Measurements from ENCODE around the gene PTPRM. TPM values are rescaled to one million over a fixed set of nuclear protein-coding genes. Genes with fewer than 3 reads are reported as not detected.
A peak's percentile ranks its signal among the peaks of the same experiment; 100 is the strongest.

PTPRM gene
- total RNA-seq, 1 experiment from 2014 or later = 32.0 TPM

DNA sequence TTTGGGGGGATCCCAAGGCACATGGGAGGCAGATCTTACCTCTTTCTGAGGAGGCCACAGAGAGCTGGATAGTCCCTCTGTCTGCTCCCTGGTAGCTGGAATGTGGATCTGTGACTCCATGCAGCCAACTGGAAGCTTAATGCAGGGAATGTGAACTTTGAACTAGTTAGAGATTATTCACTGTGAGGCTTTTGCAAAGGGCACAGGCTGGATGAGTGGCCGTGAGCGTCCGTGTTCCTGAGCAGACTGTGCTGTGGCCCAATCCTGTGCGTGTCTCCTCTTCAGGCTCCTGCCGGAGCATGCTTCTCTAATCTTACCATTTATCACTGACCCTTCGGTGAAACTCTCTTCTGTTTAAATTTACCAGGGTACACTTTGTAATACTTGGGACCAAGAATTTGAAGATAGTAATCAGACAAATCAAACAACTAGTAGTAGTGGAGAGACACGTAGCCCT is 187.6 kb downstream of the PTPRM start:
- DNase-seq (ENCODE audit: low read depth) = no peak

- no peak for DNase-seq (ENCODE audit: low read depth)
Observed at GRCh38 chr18:7755753-7756475, 188.8 kb downstream of the PTPRM start.

DNA sequence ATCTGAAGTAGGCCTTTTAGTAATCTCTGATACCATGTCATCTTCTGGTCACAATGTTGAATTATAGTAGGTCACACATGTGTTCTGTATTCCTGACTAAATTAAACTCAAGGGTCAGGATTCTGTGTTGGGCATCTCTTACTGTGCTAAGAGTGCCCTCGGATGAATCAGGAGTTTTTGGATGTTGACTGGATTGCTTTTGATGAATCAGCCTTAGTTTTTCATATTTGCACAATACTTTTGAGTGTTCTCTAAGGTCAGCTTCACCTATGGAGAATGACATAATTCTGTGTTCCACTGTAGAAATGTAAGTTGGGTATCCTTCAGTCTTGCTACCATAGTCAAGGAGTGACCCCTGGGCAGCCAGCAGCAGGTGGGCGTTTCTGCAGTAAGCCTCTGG is 190.1 kb downstream of the PTPRM start:
- DNase-seq (ENCODE audit: low read depth) = no peak

- no peak for DNase-seq (ENCODE audit: low read depth)
Observed at GRCh38 chr18:7758764-7759163, 191.6 kb downstream of the PTPRM start.

- DNase-seq (ENCODE audit: low read depth) = no peak
Observed at GRCh38 chr18:7760967-7761948, 194.1 kb downstream of the PTPRM start.

DNA sequence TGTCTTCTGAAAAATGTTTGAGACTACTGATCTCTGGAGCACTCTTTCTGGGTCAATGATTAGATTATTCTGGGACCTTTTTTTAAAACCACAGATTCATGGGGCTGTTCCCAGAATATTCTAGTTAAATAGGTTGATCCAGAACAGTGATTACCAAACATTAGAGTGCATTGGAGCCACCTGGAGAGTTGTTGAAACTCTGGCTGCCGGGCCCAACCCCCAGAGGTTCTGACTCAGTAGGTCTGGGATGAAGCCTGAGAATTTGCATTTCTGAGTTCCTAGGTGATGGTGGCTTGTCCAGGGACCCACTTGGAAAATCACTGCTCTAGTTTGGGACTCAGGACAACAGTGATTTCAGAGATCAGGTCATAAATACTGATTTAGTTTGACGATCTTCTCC is 197.3 kb downstream of the PTPRM start:
- DNase-seq (ENCODE audit: low read depth) = no peak

DNA sequence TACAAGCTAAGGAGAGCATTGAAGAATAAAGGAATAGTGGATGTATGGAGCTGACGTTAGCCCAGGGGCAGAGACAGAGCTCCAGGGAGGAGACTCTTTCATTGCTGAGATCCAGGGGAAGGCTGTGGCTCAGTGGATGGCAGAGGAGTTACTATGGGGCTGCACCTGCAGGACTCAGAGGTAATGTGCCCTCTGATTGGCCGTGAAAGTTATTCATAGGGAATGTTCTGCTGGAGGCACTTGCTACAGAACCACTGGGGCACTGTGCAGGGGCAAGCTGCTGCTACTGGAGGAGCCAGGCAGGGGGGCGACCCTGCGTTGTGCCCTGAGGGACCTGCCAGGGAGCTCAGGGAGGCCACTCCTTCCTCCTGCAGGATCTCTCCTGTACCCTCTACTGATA is 199.2 kb downstream of the PTPRM start:
- DNase-seq (ENCODE audit: low read depth) = no peak

DNA sequence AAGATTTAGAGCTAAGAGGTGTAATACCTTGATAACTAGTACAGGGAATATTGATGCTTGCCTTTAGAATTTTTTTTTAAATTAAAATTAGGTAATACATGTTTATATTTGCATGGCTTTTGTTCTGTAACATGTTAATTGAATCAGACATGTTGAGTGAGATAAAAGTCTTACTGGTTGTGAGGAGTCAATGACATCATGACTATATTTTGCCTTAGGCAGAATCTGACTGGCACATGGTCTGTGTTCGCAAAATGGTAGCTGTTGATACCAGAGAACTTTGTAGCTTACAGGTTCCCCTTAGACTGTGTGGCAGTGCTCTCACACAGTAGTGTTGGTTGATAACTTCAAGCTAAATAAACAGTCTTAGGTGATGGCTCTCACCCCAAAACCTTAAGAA is 199.7 kb downstream of the PTPRM start:
- DNase-seq (ENCODE audit: low read depth) = no peak

GRCh38 chr18:7770908-7771307 is 203.8 kb downstream of the PTPRM start:
- DNase-seq (ENCODE audit: low read depth) = no peak

DNA sequence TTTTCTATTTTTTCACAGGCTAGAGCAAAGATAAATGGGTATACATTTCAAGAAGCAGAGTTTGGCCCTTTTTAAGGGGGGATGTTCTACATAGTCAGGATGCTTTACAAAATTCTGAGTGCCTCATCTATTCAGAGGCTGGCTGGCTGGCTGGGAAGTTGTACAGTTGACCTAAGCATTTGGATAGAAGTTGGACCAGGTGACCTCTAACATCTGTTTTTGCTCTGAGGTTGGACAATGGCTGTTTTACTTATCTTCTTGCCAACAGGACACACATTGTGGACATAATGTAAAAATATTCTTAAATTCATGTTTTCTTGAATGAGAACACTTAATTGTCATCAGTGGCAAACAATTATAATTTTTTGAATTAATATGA is 205.4 kb downstream of the PTPRM start:
- DNase-seq (ENCODE audit: low read depth) = no peak

GRCh38 chr18:7772951-7773350 is 205.8 kb downstream of the PTPRM start:
- DNase-seq (ENCODE audit: low read depth) = no peak

- no peak for DNase-seq (ENCODE audit: low read depth)
Observed at GRCh38 chr18:7775128-7775527, 208.0 kb downstream of the PTPRM start.

GRCh38 chr18:7775843-7776242 is 208.7 kb downstream of the PTPRM start:
- no peak for DNase-seq (ENCODE audit: low read depth)

DNA sequence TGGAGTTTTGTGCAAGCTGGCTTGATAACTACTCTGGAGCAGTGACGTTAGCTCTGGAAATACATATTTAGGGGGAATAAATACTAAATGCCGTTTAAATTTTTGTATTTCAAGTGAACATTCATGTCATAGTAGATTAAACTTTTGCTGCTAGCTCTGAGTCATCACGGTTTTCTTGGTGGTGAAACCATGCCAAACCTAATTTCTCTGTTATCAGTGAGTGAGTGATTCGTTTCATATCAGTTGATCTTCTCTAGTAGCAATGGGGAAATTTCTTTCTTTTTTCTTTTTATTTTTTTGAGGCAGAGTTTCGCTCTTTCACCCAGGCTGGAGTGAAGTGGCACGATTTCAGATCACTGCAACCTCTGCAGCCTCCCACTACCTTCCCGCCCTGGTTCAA is 211.1 kb downstream of the PTPRM start:
- peak; percentile 62 for DNase-seq (ENCODE audit: low read depth)

DNA sequence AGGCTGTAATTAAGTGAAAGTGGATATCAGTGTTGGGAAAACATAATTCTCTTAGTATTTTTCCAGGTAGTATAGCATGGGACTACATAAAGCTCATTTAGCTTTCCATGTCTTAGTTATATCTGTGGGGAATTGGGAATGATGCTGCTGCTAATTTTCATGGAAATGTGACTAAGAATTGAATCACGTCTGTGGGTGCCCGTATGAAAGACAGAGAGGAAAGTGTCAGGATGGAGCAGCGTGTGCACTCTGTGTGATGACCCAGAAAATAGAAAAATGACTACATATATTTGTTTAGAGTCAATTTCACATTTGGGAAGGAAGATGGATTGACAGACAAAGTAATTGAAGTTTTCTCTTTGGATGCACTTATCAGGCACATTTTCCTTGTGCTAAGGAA is 212.1 kb downstream of the PTPRM start:
- DNase-seq (ENCODE audit: low read depth) = peak; percentile 27

DNA sequence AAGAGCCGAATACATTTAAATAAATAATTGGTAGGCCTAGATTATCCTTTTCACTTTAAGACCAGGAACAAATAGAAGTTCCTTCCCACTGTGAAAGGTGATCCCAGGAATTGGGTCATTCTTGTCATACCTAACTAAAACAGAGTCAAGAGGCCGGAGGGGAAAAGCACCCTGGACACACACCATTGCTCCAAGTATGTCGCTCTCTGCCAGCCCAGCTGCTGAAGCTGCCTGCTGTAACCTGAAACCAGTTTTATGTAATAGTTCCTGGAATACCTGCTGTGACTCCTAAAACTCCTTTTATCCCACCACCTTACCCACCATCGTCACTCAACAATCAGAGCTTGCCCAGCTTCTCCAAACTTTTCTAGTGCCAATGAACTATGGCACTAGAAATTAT is 217.1 kb downstream of the PTPRM start:
- peak; percentile 25 for DNase-seq (ENCODE audit: low read depth)

- DNase-seq (ENCODE audit: low read depth) = no peak
Observed at GRCh38 chr18:7786569-7786968, 219.5 kb downstream of the PTPRM start.

DNA sequence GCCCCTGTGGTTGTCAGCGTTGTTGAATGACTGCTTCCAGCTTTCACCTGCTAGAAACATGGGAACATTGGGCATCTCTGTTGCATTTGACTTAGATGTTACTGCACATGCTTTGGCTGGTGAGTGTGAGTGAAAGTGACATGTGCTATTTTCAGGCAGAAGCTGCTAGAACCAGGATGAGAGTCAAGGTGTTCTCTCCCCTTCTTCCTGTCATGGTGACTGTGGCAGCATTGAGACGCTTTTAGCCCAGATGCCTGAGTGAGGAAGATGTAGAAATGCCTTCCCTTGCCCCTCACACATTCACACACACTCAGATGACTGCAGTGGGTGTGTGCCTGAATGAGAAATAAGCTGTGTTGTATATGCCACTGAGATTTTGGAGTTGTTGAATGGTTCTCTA is 220.2 kb downstream of the PTPRM start:
- DNase-seq (ENCODE audit: low read depth) = no peak

GRCh38 chr18:7789856-7790552 is 222.9 kb downstream of the PTPRM start:
- DNase-seq (ENCODE audit: low read depth) = peak; percentile 57

- no peak for DNase-seq (ENCODE audit: low read depth)
Observed at GRCh38 chr18:7793100-7793499, 226.0 kb downstream of the PTPRM start.

DNA sequence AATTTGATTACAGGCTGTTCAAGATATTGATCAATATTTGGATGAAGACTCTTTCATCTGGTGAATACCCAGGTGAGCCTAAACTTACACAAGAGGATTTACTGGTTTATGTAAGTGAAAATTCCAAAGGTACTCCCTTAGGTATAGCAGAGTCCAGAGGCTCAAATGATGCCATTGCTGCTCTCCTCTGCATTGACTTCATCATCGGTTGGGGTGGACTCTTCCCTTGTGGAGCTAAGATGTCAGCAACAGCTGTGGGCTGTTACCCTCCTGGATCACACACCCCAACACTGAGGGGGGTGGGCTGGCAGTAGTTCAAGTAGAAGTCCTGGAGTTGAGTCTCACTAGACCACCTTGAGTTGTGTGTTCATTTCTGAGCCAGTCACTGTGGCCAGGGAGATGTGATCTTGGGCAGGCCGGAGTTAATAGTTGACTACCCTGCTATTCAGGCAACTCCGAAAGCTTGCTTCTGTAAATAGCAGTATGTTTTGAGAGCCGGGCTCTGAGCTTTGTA is 236.9 kb downstream of the PTPRM start:
- DNase-seq (ENCODE audit: low read depth) = no peak

DNA sequence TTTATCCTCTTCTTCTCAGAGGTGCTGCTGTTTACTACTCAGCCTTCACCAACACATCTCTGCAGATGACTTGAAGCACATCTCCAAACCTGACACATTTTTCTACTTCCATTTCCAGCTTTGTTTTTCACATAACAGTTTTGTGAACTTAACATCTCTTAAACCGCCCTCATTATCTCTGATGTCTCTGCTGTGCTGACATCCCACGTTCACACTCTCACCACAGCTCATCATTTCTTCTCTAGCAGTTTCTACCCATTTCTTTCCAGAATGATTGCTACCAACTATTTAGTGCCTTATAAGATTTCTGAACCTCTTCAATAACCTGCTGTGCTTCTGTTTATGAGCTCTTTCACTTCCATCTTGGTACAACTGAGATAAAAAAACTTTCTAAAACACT is 238.0 kb downstream of the PTPRM start:
- no peak for DNase-seq (ENCODE audit: low read depth)
